GM23338 (cell line): Measurements from ENCODE around the gene FUT6. TPM values are rescaled to one million over a fixed set of nuclear protein-coding genes. Genes with fewer than 3 reads are reported as not detected.

Experiments
- ATAC-seq: fragments of 200-7000 bp; cut with Tn5 transposase; 3 replicates; pipeline ENCODE4 v1.9.1; 2020
- DNase-seq: peaks from one replicate; pipeline ENCODE4 v3.0.0-alpha.2; 2015; ENCODE audit warnings: low spot score
- H2AFZ ChIP-seq: fragments of 200-600 bp; sonication (generic); 2 replicates; pipeline ENCODE4 v1.8.0; 2016; ENCODE audit warnings: antibody characterized with exemption, mild to moderate bottlenecking, moderate library complexity
- H3F3A ChIP-seq: fragments of 200-600 bp; sonication (generic); replicated peaks from 2 replicates; pipeline ENCODE4 v1.8.0; 2017; ENCODE audit warnings: antibody characterized with exemption, mixed run types, low read depth
- H3K27ac ChIP-seq: fragments of 200-600 bp; sonication (generic); 2 replicates; pipeline ENCODE4 v1.6.1; 2016; ENCODE audit warnings: low read depth
- H3K27me3 ChIP-seq: fragments of 200-600 bp; sonication (generic); 2 replicates; pipeline ENCODE4 v1.8.0; 2016; ENCODE audit warnings: mild to moderate bottlenecking, mixed run types, moderate library complexity; ENCODE audit not compliant: insufficient read depth
- H3K36me3 ChIP-seq: fragments of 200-600 bp; sonication (generic); 2 replicates; pipeline ENCODE4 v1.8.0; 2016; ENCODE audit warnings: mild to moderate bottlenecking; ENCODE audit not compliant: insufficient read depth
- H3K4me1 ChIP-seq: fragments of 200-600 bp; sonication (generic); 2 replicates; pipeline ENCODE4 v1.8.0; 2016; ENCODE audit warnings: mild to moderate bottlenecking, moderate library complexity; ENCODE audit not compliant: insufficient read depth
- H3K4me2 ChIP-seq: fragments of 200-600 bp; sonication (generic); 2 replicates; pipeline ENCODE4 v1.7.1; 2017; ENCODE audit warnings: mixed run types
- H3K4me3 ChIP-seq: fragments of 200-600 bp; sonication (generic); 2 replicates; pipeline ENCODE4 v1.6.1; 2016; ENCODE audit warnings: mixed run types
- H3K79me2 ChIP-seq: fragments of 200-600 bp; sonication (generic); replicated peaks from 2 replicates; pipeline ENCODE4 v1.8.0; 2017; ENCODE audit warnings: mild to moderate bottlenecking; ENCODE audit not compliant: insufficient read depth
- H3K9me2 ChIP-seq: fragments of 200-600 bp; sonication (generic); 2 replicates; pipeline ENCODE4 v1.8.0; 2017; ENCODE audit not compliant: insufficient read depth
- H4K20me1 ChIP-seq: fragments of 200-600 bp; sonication (generic); replicated peaks from 2 replicates; pipeline ENCODE4 v1.8.0; 2017; ENCODE audit warnings: mild to moderate bottlenecking; ENCODE audit not compliant: insufficient read depth
- H3K27ac Mint-ChIP-seq: 2 replicates; pipeline ENCODE4 v1.8.0; 2020; ENCODE audit warnings: inconsistent platforms, mild to moderate bottlenecking, moderate library complexity, mixed read lengths
- H3K27me3 Mint-ChIP-seq: 3 replicates; pipeline ENCODE4 v1.8.0; 2022; ENCODE audit warnings: low read depth, mild to moderate bottlenecking, moderate library complexity, mixed read lengths, inconsistent platforms; ENCODE audit not compliant: insufficient read depth, poor library complexity
- H3K36me3 Mint-ChIP-seq: 3 replicates; pipeline ENCODE4 v1.8.0; 2021; ENCODE audit warnings: low read depth, mild to moderate bottlenecking, inconsistent platforms, moderate library complexity, mixed read lengths
- H3K4me1 Mint-ChIP-seq: 3 replicates; pipeline ENCODE4 v1.8.0; 2020; ENCODE audit warnings: mild to moderate bottlenecking, inconsistent platforms, mixed read lengths
- H3K4me3 Mint-ChIP-seq: 3 replicates; pipeline ENCODE4 v1.8.0; 2021; ENCODE audit warnings: moderate library complexity, mild to moderate bottlenecking, inconsistent platforms, mixed read lengths
- H3K9me3 Mint-ChIP-seq: 3 replicates; pipeline ENCODE4 v1.8.0; 2020; ENCODE audit warnings: moderate library complexity, mild to moderate bottlenecking, inconsistent platforms, mixed read lengths
- CREB1 ChIP-seq: fragments of 250-450 bp; sonication (Bioruptor Pico); IDR thresholded peaks from 2 replicates; pipeline ENCODE4 v1.5.0; 2020; ENCODE audit warnings: low read depth, mild to moderate bottlenecking, moderate library complexity
- EZH2phosphoT487 ChIP-seq: fragments of 200-600 bp; sonication (generic); IDR thresholded peaks from one replicate; pipeline ENCODE4 v1.8.1; 2018; ENCODE audit warnings: antibody characterized with exemption; ENCODE audit not compliant: unreplicated experiment
- JUNB ChIP-seq: IDR thresholded peaks from one replicate; pipeline ENCODE4 v1.6.1; 2016; ENCODE audit warnings: antibody characterized with exemption; ENCODE audit not compliant: unreplicated experiment
- NANOG ChIP-seq: IDR thresholded peaks from 2 replicates; pipeline ENCODE4 v1.6.1; 2016; ENCODE audit warnings: antibody characterized with exemption, borderline replicate concordance
- POLR2AphosphoS5 ChIP-seq: IDR thresholded peaks from 2 replicates; pipeline ENCODE4 v1.6.1; 2016; ENCODE audit warnings: antibody characterized with exemption, low read depth
- STAT1 ChIP-seq: IDR thresholded peaks from one replicate; pipeline ENCODE4 v1.6.1; 2016; ENCODE audit warnings: antibody characterized with exemption; ENCODE audit not compliant: unreplicated experiment
- ZNF114 ChIP-seq: fragments of 250-450 bp; sonication (Bioruptor Pico); IDR thresholded peaks from 2 replicates; pipeline ENCODE4 v1.5.0; 2020; ENCODE audit warnings: mild to moderate bottlenecking, moderate library complexity
- ZNF331 ChIP-seq: fragments of 250-450 bp; sonication (Bioruptor Pico); IDR thresholded peaks from 2 replicates; pipeline ENCODE4 v1.5.0; 2020; ENCODE audit warnings: low read depth, mild to moderate bottlenecking, moderate library complexity
- polyA plus RNA-seq: library from polyadenylated mRNA; unstranded; fragments of >200 nt; fragmentation: Nextera tagmentation; extraction: Ambion mirVana; gene quantifications from 2 replicates; pipeline ENCODE4 v1.2.1, GENCODE V29; 2016
- total RNA-seq: library from RNA; depleted of rRNA; stranded (reverse); fragments of >200 nt; shearing (Covaris generic); gene quantifications from 2 replicates; pipeline ENCODE4 v1.2.3, GENCODE V29; 2014
- TF ChIP-seq, protein P1 (sequence below): IDR thresholded peaks from 2 replicates; pipeline ENCODE4 v1.6.1; 2016; ENCODE audit warnings: antibody characterized with exemption
- TF ChIP-seq, protein P2 (sequence below), 2 experiments: fragments of 200-600 bp in 1 of 2; sonication (generic) in 1 of 2; conservative IDR thresholded peaks; 2 replicates each; pipeline versions ENCODE4 v1.5.1 to v1.6.1; 2016 to 2017; ENCODE audit warnings: antibody characterized with exemption in 2 of 2, low read depth in 2 of 2, mild to moderate bottlenecking in 2 of 2, moderate library complexity in 1 of 2
- TF ChIP-seq, protein P3 (sequence below): fragments of 250-450 bp; sonication (Bioruptor Pico); IDR thresholded peaks from 2 replicates; pipeline ENCODE4 v1.5.0; 2020; ENCODE audit warnings: mild to moderate bottlenecking, moderate library complexity
- TF ChIP-seq, protein P4 (sequence below): IDR thresholded peaks from one replicate; pipeline ENCODE4 v1.6.1; 2018; ENCODE audit warnings: antibody characterized with exemption; ENCODE audit not compliant: unreplicated experiment

The FUT6 gene
- total and polyA plus RNA-seq, 2 experiments from 2014 or later, result not detected

DNA sequence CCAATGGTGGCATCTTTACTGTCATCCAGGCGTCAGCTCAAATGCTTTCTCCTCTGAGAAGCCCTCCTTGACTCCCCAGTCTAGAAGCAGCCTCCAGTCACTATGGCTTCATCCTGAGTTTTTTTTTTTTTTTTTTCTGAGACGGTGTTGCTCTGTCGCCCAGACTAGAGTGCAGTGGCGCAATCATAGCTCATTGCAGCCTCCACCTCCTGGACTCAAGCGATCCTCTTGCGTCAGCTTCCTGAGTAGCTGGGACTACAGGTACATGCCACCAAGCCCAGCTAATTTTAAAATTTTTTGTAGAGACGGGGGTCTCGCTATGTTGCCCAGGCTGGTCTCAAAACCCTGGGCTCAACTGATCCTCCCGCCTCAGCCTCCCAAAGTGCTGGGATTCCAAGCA lies 30.4 kb downstream of the FUT6 start (continued):
- TF ChIP-seq, protein P1, sequence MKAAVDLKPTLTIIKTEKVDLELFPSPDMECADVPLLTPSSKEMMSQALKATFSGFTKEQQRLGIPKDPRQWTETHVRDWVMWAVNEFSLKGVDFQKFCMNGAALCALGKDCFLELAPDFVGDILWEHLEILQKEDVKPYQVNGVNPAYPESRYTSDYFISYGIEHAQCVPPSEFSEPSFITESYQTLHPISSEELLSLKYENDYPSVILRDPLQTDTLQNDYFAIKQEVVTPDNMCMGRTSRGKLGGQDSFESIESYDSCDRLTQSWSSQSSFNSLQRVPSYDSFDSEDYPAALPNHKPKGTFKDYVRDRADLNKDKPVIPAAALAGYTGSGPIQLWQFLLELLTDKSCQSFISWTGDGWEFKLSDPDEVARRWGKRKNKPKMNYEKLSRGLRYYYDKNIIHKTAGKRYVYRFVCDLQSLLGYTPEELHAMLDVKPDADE, result no peak
- TF ChIP-seq POLR2AphosphoS5, result no peak
- no peak for TF ChIP-seq ZNF114 (CRISPR knock-in tag)
- no peak for TF ChIP-seq EZH2phosphoT487
- TF ChIP-seq CREB1 (CRISPR knock-in tag), result no peak

DNA sequence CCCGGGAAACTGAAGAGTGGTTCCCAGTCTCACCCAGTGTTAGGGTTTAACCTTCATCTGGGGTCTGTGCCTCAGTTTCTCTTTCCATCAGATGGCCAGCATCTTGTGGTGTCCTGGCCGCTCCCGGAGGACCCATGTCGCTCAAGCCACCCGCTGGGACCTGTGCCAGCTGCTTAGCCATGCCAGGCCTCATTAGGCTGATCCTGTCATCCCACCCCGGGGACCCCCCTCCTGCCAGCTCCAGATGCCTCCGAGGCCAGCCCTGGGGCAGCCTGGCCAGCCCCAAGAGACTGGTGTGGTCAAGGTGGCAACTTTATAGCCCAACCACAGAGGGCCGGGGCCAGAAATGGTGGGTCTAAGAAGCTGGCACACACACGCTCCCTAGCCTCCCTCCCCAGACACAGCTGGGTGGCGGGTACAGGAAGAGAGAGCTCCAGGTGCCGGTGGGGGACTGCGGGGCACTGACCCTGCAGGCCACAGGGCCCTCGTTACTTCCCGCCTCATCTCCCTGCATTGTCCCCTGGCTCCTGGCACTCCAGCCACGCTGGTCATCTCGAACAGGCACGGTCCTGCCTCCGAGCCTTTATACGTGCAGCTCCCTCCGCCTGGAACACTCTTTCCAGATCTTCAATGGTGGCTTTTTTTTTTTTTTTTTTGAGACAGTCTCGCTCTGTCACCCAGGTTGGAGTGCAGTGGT lies 31.2 kb downstream of the FUT6 start:
- H4K20me1 ChIP-seq, result no peaks in the 10 kb centered on the region; the same call in 1 of the 2 replicates
- no peak for DNase-seq
- Mint-ChIP-seq H3K27ac (no peak overlapping the region), H3K9me3 (no peaks in the 10 kb centered on the region; the same call in 1 of the 3 replicates), H3K4me1 (peaks cover 16% of the 10 kb centered on the region), H3K27me3 (peaks cover 28% of the 10 kb centered on the region), H3K4me3 (no peak overlapping the region), H3K36me3 (no peaks in the 10 kb centered on the region; the same call in 2 of the 3 replicates)
- H3K4me1 ChIP-seq, result peaks cover 6% of the 10 kb centered on the region; the same call in 1 of the 2 replicates
- peaks cover 8% of the 10 kb centered on the region for H3K27me3 ChIP-seq
- ATAC-seq, result no peak
- no peak overlapping the region for H2AFZ ChIP-seq
- H3K27ac ChIP-seq, result no peak overlapping the region
- H3K4me2 ChIP-seq, result no peak overlapping the region
- peaks cover 3% of the 10 kb centered on the region; the same call in 1 of the 2 replicates for H3K9me2 ChIP-seq
- no peaks in the 10 kb centered on the region for H3F3A ChIP-seq
- H3K36me3 ChIP-seq, result no peaks in the 10 kb centered on the region
- H3K4me3 ChIP-seq, result no peak overlapping the region
- H3K79me2 ChIP-seq, result no peaks in the 10 kb centered on the region
- no peak for TF ChIP-seq POLR2AphosphoS5
- TF ChIP-seq ZNF331 (CRISPR knock-in tag), result no peak
- no peak for TF ChIP-seq JUNB
- TF ChIP-seq STAT1, result no peak
- TF ChIP-seq, protein P2, sequence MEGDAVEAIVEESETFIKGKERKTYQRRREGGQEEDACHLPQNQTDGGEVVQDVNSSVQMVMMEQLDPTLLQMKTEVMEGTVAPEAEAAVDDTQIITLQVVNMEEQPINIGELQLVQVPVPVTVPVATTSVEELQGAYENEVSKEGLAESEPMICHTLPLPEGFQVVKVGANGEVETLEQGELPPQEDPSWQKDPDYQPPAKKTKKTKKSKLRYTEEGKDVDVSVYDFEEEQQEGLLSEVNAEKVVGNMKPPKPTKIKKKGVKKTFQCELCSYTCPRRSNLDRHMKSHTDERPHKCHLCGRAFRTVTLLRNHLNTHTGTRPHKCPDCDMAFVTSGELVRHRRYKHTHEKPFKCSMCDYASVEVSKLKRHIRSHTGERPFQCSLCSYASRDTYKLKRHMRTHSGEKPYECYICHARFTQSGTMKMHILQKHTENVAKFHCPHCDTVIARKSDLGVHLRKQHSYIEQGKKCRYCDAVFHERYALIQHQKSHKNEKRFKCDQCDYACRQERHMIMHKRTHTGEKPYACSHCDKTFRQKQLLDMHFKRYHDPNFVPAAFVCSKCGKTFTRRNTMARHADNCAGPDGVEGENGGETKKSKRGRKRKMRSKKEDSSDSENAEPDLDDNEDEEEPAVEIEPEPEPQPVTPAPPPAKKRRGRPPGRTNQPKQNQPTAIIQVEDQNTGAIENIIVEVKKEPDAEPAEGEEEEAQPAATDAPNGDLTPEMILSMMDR (conservative IDR thresholded peaks at IDR 0.05; ENCODE audit: low read depth in 2 of 2), result no peak
- no peak for TF ChIP-seq CREB1 (CRISPR knock-in tag)
- no peak for TF ChIP-seq EZH2phosphoT487
- TF ChIP-seq ZNF114 (CRISPR knock-in tag), result no peak
- TF ChIP-seq, protein P3, sequence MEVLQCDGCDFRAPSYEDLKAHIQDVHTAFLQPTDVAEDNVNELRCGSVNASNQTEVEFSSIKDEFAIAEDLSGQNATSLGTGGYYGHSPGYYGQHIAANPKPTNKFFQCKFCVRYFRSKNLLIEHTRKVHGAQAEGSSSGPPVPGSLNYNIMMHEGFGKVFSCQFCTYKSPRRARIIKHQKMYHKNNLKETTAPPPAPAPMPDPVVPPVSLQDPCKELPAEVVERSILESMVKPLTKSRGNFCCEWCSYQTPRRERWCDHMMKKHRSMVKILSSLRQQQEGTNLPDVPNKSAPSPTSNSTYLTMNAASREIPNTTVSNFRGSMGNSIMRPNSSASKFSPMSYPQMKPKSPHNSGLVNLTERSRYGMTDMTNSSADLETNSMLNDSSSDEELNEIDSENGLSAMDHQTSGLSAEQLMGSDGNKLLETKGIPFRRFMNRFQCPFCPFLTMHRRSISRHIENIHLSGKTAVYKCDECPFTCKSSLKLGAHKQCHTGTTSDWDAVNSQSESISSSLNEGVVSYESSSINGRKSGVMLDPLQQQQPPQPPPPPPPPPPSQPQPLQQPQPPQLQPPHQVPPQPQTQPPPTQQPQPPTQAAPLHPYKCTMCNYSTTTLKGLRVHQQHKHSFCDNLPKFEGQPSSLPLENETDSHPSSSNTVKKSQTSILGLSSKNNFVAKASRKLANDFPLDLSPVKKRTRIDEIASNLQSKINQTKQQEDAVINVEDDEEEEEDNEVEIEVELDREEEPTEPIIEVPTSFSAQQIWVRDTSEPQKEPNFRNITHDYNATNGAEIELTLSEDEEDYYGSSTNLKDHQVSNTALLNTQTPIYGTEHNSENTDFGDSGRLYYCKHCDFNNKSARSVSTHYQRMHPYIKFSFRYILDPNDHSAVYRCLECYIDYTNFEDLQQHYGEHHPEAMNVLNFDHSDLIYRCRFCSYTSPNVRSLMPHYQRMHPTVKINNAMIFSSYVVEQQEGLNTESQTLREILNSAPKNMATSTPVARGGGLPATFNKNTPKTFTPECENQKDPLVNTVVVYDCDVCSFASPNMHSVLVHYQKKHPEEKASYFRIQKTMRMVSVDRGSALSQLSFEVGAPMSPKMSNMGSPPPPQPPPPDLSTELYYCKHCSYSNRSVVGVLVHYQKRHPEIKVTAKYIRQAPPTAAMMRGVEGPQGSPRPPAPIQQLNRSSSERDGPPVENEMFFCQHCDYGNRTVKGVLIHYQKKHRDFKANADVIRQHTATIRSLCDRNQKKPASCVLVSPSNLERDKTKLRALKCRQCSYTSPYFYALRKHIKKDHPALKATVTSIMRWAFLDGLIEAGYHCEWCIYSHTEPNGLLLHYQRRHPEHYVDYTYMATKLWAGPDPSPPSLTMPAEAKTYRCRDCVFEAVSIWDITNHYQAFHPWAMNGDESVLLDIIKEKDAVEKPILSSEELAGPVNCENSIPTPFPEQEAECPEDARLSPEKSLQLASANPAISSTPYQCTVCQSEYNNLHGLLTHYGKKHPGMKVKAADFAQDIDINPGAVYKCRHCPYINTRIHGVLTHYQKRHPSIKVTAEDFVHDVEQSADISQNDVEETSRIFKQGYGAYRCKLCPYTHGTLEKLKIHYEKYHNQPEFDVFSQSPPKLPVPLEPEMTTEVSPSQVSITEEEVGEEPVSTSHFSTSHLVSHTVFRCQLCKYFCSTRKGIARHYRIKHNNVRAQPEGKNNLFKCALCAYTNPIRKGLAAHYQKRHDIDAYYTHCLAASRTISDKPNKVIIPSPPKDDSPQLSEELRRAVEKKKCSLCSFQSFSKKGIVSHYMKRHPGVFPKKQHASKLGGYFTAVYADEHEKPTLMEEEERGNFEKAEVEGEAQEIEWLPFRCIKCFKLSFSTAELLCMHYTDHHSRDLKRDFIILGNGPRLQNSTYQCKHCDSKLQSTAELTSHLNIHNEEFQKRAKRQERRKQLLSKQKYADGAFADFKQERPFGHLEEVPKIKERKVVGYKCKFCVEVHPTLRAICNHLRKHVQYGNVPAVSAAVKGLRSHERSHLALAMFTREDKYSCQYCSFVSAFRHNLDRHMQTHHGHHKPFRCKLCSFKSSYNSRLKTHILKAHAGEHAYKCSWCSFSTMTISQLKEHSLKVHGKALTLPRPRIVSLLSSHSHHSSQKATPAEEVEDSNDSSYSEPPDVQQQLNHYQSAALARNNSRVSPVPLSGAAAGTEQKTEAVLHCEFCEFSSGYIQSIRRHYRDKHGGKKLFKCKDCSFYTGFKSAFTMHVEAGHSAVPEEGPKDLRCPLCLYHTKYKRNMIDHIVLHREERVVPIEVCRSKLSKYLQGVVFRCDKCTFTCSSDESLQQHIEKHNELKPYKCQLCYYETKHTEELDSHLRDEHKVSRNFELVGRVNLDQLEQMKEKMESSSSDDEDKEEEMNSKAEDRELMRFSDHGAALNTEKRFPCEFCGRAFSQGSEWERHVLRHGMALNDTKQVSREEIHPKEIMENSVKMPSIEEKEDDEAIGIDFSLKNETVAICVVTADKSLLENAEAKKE (CRISPR knock-in tag), result no peak
- TF ChIP-seq NANOG, result no peak
- TF ChIP-seq, protein P4, sequence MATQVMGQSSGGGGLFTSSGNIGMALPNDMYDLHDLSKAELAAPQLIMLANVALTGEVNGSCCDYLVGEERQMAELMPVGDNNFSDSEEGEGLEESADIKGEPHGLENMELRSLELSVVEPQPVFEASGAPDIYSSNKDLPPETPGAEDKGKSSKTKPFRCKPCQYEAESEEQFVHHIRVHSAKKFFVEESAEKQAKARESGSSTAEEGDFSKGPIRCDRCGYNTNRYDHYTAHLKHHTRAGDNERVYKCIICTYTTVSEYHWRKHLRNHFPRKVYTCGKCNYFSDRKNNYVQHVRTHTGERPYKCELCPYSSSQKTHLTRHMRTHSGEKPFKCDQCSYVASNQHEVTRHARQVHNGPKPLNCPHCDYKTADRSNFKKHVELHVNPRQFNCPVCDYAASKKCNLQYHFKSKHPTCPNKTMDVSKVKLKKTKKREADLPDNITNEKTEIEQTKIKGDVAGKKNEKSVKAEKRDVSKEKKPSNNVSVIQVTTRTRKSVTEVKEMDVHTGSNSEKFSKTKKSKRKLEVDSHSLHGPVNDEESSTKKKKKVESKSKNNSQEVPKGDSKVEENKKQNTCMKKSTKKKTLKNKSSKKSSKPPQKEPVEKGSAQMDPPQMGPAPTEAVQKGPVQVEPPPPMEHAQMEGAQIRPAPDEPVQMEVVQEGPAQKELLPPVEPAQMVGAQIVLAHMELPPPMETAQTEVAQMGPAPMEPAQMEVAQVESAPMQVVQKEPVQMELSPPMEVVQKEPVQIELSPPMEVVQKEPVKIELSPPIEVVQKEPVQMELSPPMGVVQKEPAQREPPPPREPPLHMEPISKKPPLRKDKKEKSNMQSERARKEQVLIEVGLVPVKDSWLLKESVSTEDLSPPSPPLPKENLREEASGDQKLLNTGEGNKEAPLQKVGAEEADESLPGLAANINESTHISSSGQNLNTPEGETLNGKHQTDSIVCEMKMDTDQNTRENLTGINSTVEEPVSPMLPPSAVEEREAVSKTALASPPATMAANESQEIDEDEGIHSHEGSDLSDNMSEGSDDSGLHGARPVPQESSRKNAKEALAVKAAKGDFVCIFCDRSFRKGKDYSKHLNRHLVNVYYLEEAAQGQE, result no peak
